ENCODE results near the gene NELL1.

The NELL1 gene

GRCh38 chr11:21414953-21415352, 745.6 kb downstream of the NELL1 start:
- no peak for DNase-seq (ENCODE audit: low read depth in 2 of 2)

GRCh38 chr11:21415606-21416005, 746.2 kb downstream of the NELL1 start:
- no peak for DNase-seq (ENCODE audit: low read depth in 2 of 2)

DNA sequence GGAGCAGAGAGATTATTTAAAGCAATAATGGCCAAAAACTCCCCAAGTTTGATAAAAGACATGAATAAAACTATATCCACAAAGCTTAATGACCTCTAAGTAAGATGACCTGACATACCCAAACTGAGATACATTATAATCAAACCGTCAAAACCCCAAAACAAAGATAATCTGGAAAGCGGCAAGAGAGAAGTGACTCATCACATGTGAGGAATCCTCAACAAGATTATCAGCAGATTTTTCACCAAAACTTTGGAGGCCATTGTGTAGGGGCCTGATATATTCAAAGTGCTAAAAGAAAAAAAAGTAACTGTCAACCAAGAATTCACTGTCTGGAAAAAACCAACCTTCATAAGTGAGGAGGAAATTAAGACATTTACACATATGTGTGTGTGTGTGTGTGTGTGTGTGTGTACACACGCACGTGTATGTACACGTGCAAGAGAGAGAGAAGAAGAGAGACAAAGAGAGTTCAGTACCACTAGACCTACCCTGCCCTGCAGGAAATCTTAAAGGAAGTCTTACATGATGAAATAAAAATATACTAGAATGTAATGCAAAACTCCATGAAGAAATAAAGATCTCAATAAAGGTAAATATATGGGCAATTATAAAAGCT, 752.4 kb downstream of the NELL1 start:
- DNase-seq (ENCODE audit: low read depth in 2 of 2) = no peak

- DNase-seq (ENCODE audit: low read depth in 2 of 2) = no peak
These were observed 757.5 kb downstream of the NELL1 start for GRCh38 chr11:21426931-21427330.

- no peak for DNase-seq (ENCODE audit: low read depth in 2 of 2)
These were observed 758.3 kb downstream of the NELL1 start for GRCh38 chr11:21427726-21428125.

- DNase-seq (ENCODE audit: low read depth in 2 of 2) = no peak
These were observed 759.4 kb downstream of the NELL1 start for GRCh38 chr11:21428796-21429195.

- no peak for DNase-seq (ENCODE audit: low read depth in 2 of 2)
These were observed 760.0 kb downstream of the NELL1 start for GRCh38 chr11:21429401-21429800.

- no peak for DNase-seq (ENCODE audit: low read depth in 2 of 2)
These were observed 761.2 kb downstream of the NELL1 start for GRCh38 chr11:21430537-21430936.

DNA sequence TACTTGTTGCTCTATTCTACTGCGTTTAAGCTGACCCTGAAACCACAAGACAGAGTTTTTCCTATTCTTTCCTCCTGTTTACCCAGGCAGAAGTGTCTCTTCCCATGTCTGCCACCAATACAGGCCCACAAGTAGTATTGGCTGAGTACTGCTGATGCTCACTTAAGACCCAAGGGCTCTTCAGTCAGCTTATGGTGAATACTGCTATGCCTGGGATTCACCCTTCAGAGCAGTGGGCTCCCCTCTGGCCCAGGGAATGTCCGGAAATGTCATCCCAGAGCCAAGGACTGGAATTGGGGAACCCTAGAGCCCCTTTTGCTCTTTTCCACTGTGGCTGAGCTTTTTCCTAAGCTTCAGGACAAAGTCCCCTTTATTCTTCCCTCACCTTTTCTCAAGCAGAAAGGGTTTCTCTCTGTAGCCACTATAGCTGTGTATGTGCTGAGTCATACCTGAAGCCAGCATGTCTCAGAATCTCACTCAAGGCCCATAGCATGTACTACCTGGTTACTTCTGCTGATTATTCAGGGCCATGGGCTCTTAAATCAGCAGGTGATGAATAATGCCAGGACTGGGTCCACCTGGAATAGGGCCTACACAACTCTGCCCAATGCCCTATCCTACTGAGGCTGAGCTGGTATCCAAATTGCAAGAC, 777.7 kb downstream of the NELL1 start:
- no peak for DNase-seq (ENCODE audit: low read depth in 2 of 2)

- DNase-seq (ENCODE audit: low read depth in 2 of 2) = no peak
These were observed 778.5 kb downstream of the NELL1 start for GRCh38 chr11:21447871-21448270.

GRCh38 chr11:21456186-21456585, 786.8 kb downstream of the NELL1 start:
- DNase-seq (ENCODE audit: low read depth in 2 of 2) = no peak

DNA sequence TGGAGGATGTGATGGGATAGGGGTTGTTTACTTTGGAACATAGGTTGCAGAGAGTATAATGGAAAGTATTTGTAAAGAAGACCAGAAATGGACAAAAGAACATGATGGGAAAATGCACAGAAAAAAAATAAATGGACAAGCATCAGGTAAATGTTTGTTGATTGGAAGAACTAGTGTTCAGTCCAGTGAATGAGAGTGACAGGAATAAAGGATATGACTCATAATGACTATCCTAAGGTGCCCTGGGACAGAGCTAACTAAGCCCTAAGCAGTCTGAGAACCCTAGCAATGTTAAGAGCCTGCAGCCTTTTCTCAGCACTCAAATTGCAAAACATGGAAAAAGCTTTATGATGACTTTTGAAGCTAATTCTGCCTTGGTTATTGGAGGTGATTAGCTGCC, 790.7 kb downstream of the NELL1 start:
- DNase-seq (ENCODE audit: low read depth in 2 of 2) = no peak

- no peak for DNase-seq (ENCODE audit: low read depth in 2 of 2)
These were observed 792.3 kb downstream of the NELL1 start for GRCh38 chr11:21461701-21462100.

- DNase-seq (ENCODE audit: low read depth in 2 of 2) = no peak
These were observed 795.3 kb downstream of the NELL1 start for GRCh38 chr11:21464601-21465193.

GRCh38 chr11:21465203-21465602, 795.8 kb downstream of the NELL1 start:
- no peak for DNase-seq (ENCODE audit: low read depth in 2 of 2)

GRCh38 chr11:21465920-21466319, 796.5 kb downstream of the NELL1 start:
- DNase-seq (ENCODE audit: low read depth in 2 of 2) = no peak

GRCh38 chr11:21470521-21470920, 801.1 kb downstream of the NELL1 start:
- no peak for DNase-seq (ENCODE audit: low read depth in 2 of 2)

- DNase-seq (ENCODE audit: low read depth in 2 of 2) = no peak
These were observed 802.9 kb downstream of the NELL1 start for GRCh38 chr11:21472261-21472660.

GRCh38 chr11:21474529-21474928, 805.1 kb downstream of the NELL1 start:
- no peak for DNase-seq (ENCODE audit: low read depth in 2 of 2)

GRCh38 chr11:21475276-21475675, 805.9 kb downstream of the NELL1 start:
- no peak for DNase-seq (ENCODE audit: low read depth in 2 of 2)

DNA sequence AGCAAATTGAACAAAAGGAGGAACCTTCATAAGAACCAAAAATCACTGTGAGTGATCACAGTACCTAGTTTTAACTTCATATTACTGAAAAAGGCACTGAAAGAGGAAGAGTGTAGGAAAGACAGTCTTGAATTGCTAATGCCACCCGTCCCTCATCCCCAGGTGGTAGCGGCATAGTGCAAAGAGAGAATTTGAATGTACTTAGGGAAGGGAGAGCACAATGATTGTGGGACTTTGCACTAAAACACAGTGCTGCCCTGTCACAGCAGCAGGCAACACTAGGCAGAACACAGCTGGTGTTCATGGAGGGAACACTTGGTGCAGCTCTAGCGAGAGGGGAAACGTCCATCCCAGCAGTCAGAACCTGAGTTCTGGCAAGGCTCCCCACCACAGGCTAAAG, 807.2 kb downstream of the NELL1 start:
- DNase-seq (ENCODE audit: low read depth in 2 of 2) = no peak

GRCh38 chr11:21480240-21480639, 810.9 kb downstream of the NELL1 start:
- DNase-seq (ENCODE audit: low read depth in 2 of 2) = no peak

DNA sequence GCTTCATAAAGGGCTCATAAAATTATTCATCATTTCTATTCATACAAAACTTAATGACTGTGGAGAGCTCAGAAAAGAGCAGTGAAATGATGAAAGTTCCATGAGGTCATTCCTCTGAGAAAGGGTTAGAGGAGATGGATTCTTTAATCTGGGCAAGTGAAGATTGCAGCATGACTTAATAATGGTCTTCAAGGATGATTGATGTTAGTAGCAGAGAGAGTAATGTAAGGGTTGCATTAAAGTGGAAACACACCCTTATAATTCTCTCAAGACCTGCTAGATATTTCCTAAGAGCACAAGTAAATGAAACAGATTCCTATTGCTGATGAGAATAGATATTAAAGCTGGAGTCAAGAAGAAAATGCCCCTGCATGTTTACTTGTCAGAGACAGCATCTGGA, 811.9 kb downstream of the NELL1 start:
- DNase-seq (ENCODE audit: low read depth in 2 of 2) = no peak

All from stimulated activated CD8-positive, alpha-beta memory T cell treated with anti-CD3 and anti-CD28 coated beads, Interleukin-15, amount 100 ng/mL, for 4 hours (primary cell).